Common myeloid progenitor, CD34-positive (primary cell): ENCODE measurements around the gene WDR62.

Source experiments
- CTCF ChIA-PET: fragments of 350-600 bp; sonication (Branson Sonifier 250); formaldehyde crosslinking; loops from one replicate; lab custom pipeline; 2021; ENCODE audit warnings: antibody characterized with exemption; lab: Charles Lee
- POLR2A ChIA-PET: fragments of 350-600 bp; sonication (Branson Sonifier 250); formaldehyde crosslinking; loops from one replicate; lab custom pipeline; 2021; ENCODE audit warnings: antibody characterized with exemption; lab: Charles Lee
- DNase-seq, 3 donors: peaks; one replicate each; pipeline versions ENCODE4 v3.0.0 to v3.0.0-alpha.2; 2013
- H3K27ac ChIP-seq, 2 experiments: 1 replicate in 1 of 2; 2 replicates in 1 of 2; pipeline ENCODE4 v1.7.0; 2013; ENCODE audit warnings: inconsistent platforms in 2 of 2, low read length in 2 of 2, mild to moderate bottlenecking in 2 of 2, low read depth in 1 of 2, moderate library complexity in 1 of 2; ENCODE audit not compliant: severe bottlenecking in 2 of 2, insufficient read depth in 1 of 2, poor library complexity in 1 of 2
- H3K27me3 ChIP-seq, 5 experiments: replicated peaks in 2 of 5; 1 replicate in 3 of 5; 2 replicates in 2 of 5; pipeline versions ENCODE4 v1.6.1 to v1.7.0; 2013; ENCODE audit warnings: low read length in 4 of 5, mild to moderate bottlenecking in 2 of 5, moderate library complexity in 2 of 5, inconsistent platforms in 1 of 5; ENCODE audit not compliant: insufficient read depth in 5 of 5, control insufficient read depth in 4 of 5
- H3K36me3 ChIP-seq, 4 experiments: 1 replicate in 2 of 4; 2 replicates in 2 of 4; pipeline versions ENCODE4 v1.6.1 to v1.7.0; 2013; ENCODE audit warnings: low read length in 3 of 4, control low read depth in 1 of 4, mild to moderate bottlenecking in 1 of 4; ENCODE audit not compliant: control insufficient read depth in 4 of 4, insufficient read depth in 4 of 4
- H3K4me1 ChIP-seq, 4 experiments: 1 replicate in 3 of 4; 2 replicates in 1 of 4; pipeline versions ENCODE4 v1.6.1 to v1.7.1; 2013; ENCODE audit warnings: low read length in 3 of 4, mild to moderate bottlenecking in 3 of 4, control low read depth in 1 of 4, inconsistent platforms in 1 of 4, moderate library complexity in 1 of 4; ENCODE audit not compliant: control insufficient read depth in 4 of 4, insufficient read depth in 4 of 4; ENCODE audit errors: control extremely low read depth in 1 of 4
- H3K4me3 ChIP-seq, 7 experiments: 1 replicate in 4 of 7; 2 replicates in 3 of 7; pipeline versions ENCODE4 v1.5.1 to v1.7.0; 2013; ENCODE audit warnings: mild to moderate bottlenecking in 7 of 7, low read length in 6 of 7, moderate library complexity in 6 of 7, inconsistent platforms in 2 of 7, low read depth in 2 of 7, control low read depth in 1 of 7; ENCODE audit not compliant: insufficient read depth in 4 of 7, control insufficient read depth in 1 of 7; ENCODE audit errors: extremely low read depth in 1 of 7
- H3K9me3 ChIP-seq, 5 experiments: 1 replicate in 4 of 5; 2 replicates in 1 of 5; pipeline versions ENCODE4 v1.6.1 to v1.7.1; 2013; ENCODE audit warnings: low read length in 4 of 5, mild to moderate bottlenecking in 2 of 5, inconsistent platforms in 1 of 5, low read depth in 1 of 5, moderate library complexity in 1 of 5; ENCODE audit not compliant: control insufficient read depth in 4 of 5, insufficient read depth in 2 of 5; ENCODE audit errors: control extremely low read depth in 1 of 5
- WGBS: methylation state at CpG from one replicate; pipeline ENCODE4 v1.1.5; 2013; ENCODE audit not compliant: insufficient coverage; 5-methylcytosine and 5-hydroxymethylcytosine counted together

WDR62 gene

GRCh38 chr19:36081385-36081784 is 26.7 kb downstream of the WDR62 start:
- Histone ChIP-seq H3K36me3 (peaks cover 5 to 75% (median 34%) of the 10 kb centered on the region in 4 experiments), H3K27me3 (no peaks in the 10 kb centered on the region), H3K9me3 (no peaks in the 10 kb centered on the region), H3K4me3 (no peak overlapping the region), H3K4me1 (no peaks in the 10 kb centered on the region), H3K27ac (no peak overlapping the region)
- ChIA-PET CTCF (interaction anchor here (0.9 to 1.0 kb wide), 2 partner anchors 10 to 50 kb away, joined by 3 read pairs; no protein-coding TSS in a partner anchor), POLR2A (no interaction called here)
- no peak for DNase-seq
- WGBS: 100% methylated on average over 3 of the region's 3 CpGs

DNA sequence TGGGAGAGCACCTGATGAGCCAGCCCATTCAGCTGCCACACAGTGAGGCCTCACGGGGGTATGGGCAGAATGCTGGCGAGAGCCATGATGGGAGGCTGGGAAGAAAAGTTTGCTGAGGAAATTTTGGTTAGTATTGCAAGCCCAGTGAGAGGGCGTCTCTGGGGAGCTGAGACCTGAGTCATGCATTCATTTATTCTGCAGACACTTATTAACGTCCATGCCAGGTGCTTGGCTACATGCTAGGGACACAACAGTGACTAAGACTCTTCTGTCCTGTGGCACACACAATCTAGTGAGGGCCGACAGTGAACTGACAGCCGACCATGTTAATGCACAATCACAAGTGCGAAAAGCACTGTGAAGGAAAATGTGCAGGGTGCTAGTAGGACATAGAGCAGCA is 27.2 kb downstream of the WDR62 start:
- ChIA-PET CTCF (interaction anchor here (0.6 to 1.0 kb wide), 3 partner anchors 12 to 126 kb away, joined by 3 read pairs; no protein-coding TSS in a partner anchor), POLR2A (no interaction called here)
- no peak overlapping the region for H3K27ac ChIP-seq
- H3K9me3 ChIP-seq: no peaks in the 10 kb centered on the region
- H3K4me3 ChIP-seq: no peak overlapping the region
- H3K4me1 ChIP-seq: no peaks in the 10 kb centered on the region
- H3K27me3 ChIP-seq: no peaks in the 10 kb centered on the region
- DNase-seq: no peak
- H3K36me3 ChIP-seq: peaks cover 5 to 76% (median 38%) of the 10 kb centered on the region in 4 experiments
- 97% methylated on average over 6 of the region's 7 CpGs for WGBS

- ChIA-PET POLR2A (no interaction called here), CTCF (interaction anchor here (0.6 to 0.8 kb wide), 2 partner anchors 21 to 62 kb away, joined by 3 read pairs; no protein-coding TSS in a partner anchor)
- Histone ChIP-seq H3K9me3 (no peaks in the 10 kb centered on the region), H3K4me1 (no peaks in the 10 kb centered on the region), H3K4me3 (no peak overlapping the region), H3K27me3 (no peaks in the 10 kb centered on the region), H3K36me3 (peaks cover 5 to 73% (median 39%) of the 10 kb centered on the region in 4 experiments), H3K27ac (no peak overlapping the region)
- DNase-seq: no peak
- WGBS: 98% methylated on average over 11 of the region's 13 CpGs
Measured at GRCh38 chr19:36082916-36083315, 28.2 kb downstream of the WDR62 start.

DNA sequence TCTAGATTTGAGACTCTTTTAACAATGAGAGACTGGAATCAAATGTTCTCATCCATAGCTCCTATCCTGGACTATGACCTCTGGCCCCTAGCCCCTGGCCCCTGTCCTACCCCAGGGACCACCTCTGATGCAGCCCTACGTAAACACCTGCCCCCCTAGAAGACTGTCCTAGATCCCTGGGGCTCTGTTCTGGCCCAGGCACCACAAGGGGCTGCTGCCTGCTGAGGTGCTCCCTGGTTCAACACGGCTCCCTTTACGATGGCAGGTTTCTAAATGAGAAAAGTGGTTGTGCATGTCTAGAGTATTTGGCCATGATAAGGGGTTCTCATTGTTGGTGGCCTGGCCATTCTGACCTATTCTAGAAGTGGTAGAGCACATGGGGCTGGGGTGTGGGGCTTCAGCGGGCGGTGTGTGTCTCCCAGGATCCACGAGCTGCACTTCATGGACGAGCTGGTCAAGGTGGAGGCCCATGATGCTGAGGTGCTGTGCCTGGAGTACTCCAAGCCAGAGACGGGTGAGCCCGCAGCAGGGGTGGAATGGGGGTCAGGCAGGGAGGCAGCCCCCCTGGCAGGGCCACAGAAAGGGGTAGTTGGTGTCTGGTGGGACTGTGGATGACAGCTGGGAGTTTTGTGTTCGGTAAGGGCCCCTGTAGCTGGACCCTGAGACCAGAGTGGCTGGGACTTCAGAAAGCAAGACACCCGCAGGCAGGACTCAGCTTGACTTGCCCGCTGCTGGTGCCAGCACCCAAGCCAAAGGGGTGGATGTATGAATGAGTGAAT is 29.7 kb downstream of the WDR62 start:
- H3K4me3 ChIP-seq: no peak overlapping the region
- H3K27ac ChIP-seq: no peak overlapping the region
- ChIA-PET CTCF (no interaction called here), POLR2A (interaction anchor here (0.6 kb wide), 1 partner anchor 9 kb away, joined by 3 read pairs; no protein-coding TSS in a partner anchor)
- no peaks in the 10 kb centered on the region for H3K4me1 ChIP-seq
- no peaks in the 10 kb centered on the region for H3K9me3 ChIP-seq
- peaks cover 5 to 82% (median 45%) of the 10 kb centered on the region in 4 experiments for H3K36me3 ChIP-seq
- no peak for DNase-seq
- no peaks in the 10 kb centered on the region for H3K27me3 ChIP-seq
- 97% methylated on average over 7 of the region's 12 CpGs for WGBS

DNA sequence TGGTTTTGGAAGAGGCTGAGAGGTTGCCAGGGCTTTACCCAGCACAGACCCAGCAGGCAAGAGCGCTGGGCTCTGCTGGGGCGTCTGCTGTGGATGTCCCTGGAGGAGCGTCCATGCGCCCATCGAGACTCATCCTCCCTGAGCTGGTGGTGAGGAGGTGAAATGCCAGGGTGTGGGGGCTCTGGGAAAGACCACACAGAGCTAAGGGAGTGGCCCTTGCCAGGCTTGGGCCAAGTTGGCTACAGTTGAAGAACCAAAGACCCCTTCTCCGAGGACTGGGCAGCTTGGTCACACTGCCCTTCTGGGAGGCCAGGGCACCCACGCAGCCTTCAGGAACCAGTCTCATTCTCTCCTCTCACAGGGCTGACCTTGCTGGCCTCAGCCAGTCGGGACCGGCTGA is 31.6 kb downstream of the WDR62 start:
- Histone ChIP-seq H3K36me3 (peaks cover 5 to 89% (median 53%) of the 10 kb centered on the region in 4 experiments), H3K4me1 (no peaks in the 10 kb centered on the region), H3K27me3 (no peaks in the 10 kb centered on the region), H3K4me3 (no peak overlapping the region), H3K27ac (no peak overlapping the region), H3K9me3 (no peaks in the 10 kb centered on the region)
- 94% methylated on average over 9 of the region's 9 CpGs for WGBS
- ChIA-PET CTCF (no interaction called here), POLR2A (no interaction called here)
- no peak for DNase-seq

DNA sequence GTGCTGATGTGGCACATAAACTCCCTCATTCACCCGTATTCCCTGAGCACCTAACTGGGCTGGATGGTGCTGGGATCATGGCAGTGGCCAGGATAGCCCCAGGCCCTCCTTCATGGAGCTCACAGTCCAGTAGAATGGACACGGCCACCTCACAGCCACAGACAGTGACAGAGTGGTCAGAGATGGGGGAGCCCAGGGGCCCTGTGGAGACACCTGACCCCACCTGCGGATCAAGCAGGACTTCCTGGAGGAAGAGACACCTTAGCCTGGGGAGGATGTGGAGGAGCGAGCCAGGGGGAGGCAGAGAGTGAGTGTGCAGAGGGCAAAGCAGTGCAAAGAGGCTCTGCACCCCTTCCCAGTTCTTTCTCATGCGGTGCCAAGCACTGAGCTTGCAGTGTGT is 35.1 kb downstream of the WDR62 start:
- Histone ChIP-seq H3K4me3 (no peak overlapping the region), H3K36me3 (peaks cover 4 to 80% (median 44%) of the 10 kb centered on the region in 4 experiments), H3K27me3 (no peaks in the 10 kb centered on the region), H3K9me3 (no peaks in the 10 kb centered on the region), H3K27ac (no peak overlapping the region), H3K4me1 (no peaks in the 10 kb centered on the region)
- ChIA-PET CTCF (interaction anchor here (1.4 kb wide), 1 partner anchor 14 kb away, joined by 3 read pairs; no protein-coding TSS in a partner anchor), POLR2A (no interaction called here)
- 97% methylated on average over 3 of the region's 5 CpGs for WGBS
- no peak for DNase-seq
